Activated naive CD4-positive, alpha-beta T cell treated with Interleukin-2 at 50 U/mL for 16 hours (primary cell): Measurements from ENCODE around the gene STYXL1.

Source experiments
- DNase-seq: peaks from one replicate; pipeline ENCODE4 v3.0.0-alpha.2; 2020

The STYXL1 gene

GRCh38 chr7:75991531-75992082, 56.2 kb downstream of the STYXL1 start:
- DNase-seq, result no peak

- DNase-seq, result no peak
These were observed 58.1 kb downstream of the STYXL1 start for GRCh38 chr7:75989500-75990388.

- no peak for DNase-seq
These were observed 59.0 kb downstream of the STYXL1 start for GRCh38 chr7:75988568-75989499.

GRCh38 chr7:75987805-75988567, 59.8 kb downstream of the STYXL1 start:
- DNase-seq, result no peak

GRCh38 chr7:75987026-75987804, 60.6 kb downstream of the STYXL1 start:
- no peak for DNase-seq

- DNase-seq, result no peak
These were observed 61.5 kb downstream of the STYXL1 start for GRCh38 chr7:75986147-75986781.

GRCh38 chr7:75985518-75986146, 62.2 kb downstream of the STYXL1 start:
- DNase-seq, result no peak

- no peak for DNase-seq
These were observed 62.7 kb downstream of the STYXL1 start for GRCh38 chr7:75985009-75985517.

- no peak for DNase-seq
These were observed 63.4 kb downstream of the STYXL1 start for GRCh38 chr7:75984130-75985008.

- no peak for DNase-seq
These were observed 64.2 kb downstream of the STYXL1 start for GRCh38 chr7:75983471-75984129.

GRCh38 chr7:75982306-75983064, 65.3 kb downstream of the STYXL1 start:
- DNase-seq, result no peak

- DNase-seq, result no peak
These were observed 66.1 kb downstream of the STYXL1 start for GRCh38 chr7:75981453-75982305.

GRCh38 chr7:75981203-75981452, 66.7 kb downstream of the STYXL1 start:
- no peak for DNase-seq

- DNase-seq, result no peak
These were observed 67.2 kb downstream of the STYXL1 start for GRCh38 chr7:75980430-75981202.

GRCh38 chr7:75979759-75980429, 67.9 kb downstream of the STYXL1 start:
- DNase-seq, result no peak

GRCh38 chr7:75977743-75978142, 70.1 kb downstream of the STYXL1 start:
- no peak for DNase-seq
